ENCODE data around the gene STAT2.
"Not testable (repeated sequence)": the region's sequence is repeated elsewhere in the genome, so short reads cannot be mapped to it uniquely, and the experiment has no call there.

STAT2 gene

GRCh38 chr12:56362130-56363059 lies 2.5 kb upstream of the STAT2 start, which contains the start of gene APOF:
Gene APOF, minus strand, starts transcription at chr12:56362857. Its CDS starts 112 bp downstream, at chr12:56362745.
- DNase-seq, result no peak

DNA sequence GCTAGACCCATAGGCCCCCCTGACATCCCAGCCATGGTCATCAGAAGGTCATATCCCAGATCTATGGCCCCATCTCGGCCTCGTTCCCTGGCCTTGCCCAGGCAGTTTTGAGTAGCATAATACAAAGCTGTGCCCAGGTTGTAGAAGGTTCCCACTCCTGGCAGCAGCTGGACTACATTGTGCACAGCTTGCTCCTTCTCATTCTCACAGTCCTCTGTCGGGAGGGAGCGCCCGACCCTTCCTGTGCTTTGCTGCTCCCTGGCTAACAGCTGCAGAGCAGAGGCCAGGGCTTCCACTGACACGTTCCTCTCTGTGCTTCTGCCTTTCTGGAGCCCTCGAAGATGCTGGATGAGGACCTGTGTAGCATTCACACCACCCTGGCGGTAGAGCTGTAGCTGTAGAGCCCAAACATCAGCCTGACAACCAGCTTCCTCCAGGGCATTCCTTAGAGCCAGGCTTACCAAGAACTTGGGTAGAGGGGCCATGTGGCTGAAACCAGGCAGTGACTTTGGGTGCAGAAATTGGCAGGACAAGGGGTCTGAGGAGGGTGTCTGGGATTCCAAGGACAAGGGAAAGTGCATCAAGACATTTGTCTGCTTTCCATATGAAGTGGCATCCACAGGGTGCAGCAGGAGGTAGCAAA lies 1.7 kb upstream of the STAT2 start:
- DNase-seq, result no peak

DNA sequence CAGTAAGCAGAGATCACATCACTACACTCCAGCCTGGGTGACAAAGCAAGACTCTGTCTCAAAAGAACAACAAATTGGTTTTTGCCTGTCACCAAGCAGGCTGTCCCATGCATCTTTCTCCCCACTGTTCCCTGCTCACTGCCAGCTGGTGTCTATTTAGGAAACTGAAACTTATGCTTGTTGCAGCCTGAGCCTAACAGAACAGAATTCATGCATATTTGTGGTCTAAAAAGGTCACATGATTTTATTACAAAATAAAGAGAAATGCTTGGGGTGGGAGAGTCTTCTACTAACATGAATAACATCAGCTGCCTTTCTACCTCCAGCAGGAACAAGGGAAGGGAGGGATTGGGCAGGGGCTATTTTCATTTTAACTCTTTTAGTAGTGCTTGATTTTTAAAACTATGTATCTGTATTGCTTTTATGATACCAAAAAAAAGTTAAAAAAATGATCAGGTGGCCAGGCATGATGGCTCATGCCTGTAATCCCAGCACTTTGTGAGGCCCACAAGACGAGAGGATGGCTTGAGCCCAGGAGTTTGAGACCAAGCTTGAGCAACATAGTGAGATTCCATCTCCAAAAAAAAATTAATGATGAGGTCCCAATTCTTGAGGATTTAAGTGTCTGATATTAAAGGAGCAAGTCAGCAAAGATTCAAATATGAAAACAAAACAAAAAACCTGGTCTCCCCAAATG lies 923 bp downstream of the STAT2 start:
- DNase-seq, result peak in 36 of 58 donors; percentile 3 to 83 (median 27)

DNA sequence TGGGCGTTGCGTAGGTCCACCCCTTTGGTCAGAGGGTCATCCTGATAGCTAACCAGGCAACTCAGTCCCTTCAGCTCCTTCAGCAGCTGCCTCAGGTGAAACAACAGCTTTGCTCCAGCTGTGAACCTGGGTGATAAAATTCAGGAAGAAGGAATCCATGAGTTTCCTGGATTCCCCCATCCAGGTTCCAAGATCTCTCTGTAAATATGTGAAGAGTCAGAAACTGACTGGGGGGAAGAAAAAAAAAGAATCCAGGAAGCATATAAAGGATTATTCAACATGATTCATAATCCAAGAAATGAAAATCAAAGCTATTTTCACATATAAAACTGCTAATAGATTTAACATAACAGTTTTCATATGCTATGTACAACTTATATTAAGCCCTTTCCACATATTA lies 8.6 kb downstream of the STAT2 start:
- no peak for DNase-seq

DNA sequence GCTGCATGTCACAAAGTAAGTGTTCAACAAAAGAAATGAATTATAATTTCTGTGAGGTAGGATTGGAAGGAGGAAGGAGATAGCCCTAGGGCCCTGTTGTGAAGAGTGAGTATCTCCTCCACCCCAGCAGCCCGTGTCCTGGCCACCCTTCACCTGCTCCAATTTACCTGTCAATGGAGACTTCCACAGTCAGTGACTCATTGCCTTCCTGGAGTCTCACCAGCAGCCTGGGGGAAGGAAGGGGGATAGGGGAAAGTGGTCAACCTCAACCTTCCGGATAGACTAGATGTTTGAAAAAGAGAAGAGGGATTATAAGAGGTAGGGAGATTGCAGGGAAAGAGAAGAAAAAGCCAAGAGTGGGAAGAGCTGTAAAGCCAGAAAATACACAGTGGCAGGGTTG lies 9.2 kb downstream of the STAT2 start:
- DNase-seq, result no peak

DNA sequence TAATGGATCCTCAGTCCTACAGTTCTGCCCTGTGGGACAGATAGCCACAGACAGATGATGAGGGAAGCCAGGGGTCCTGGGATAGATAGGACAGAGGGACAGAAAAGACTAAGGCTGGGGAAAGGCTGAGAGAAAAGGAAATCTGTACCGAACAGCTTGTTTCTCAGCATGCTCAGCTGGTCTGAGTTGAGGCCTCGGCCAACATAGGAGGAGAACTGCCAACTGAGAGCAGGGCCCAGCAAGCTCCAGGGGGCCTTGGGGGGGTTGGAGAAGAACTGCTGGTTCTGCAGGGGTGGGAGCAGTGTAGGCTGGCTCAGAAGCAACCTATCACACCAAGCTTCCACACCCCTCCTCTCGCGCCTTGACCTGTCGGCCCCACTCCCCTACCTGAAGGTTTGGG lies 11.1 kb downstream of the STAT2 start:
- DNase-seq, result no peak

DNA sequence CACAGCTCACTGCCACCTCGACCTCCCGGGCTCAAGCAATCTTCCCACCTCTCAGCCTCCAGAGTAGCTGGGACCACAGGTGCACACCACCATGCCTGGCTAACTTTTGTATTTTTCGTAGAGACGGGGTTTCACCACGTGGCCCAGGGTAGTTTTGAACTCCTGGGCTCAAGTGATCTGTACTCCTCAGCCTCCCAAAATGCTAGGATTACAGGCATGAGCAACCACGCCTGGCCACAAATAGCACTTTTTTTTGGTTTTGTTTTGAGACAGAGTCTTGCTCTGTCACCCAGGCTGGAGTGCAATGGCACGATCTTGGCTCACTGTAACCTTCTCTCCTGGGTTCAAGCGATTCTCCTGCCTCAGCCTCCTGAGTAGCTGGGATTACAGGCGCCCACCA lies 12.7 kb downstream of the STAT2 start:
- not testable (repeated sequence) for DNase-seq

GRCh38 chr12:56346675-56347074 lies 13.2 kb downstream of the STAT2 start:
- no peak for DNase-seq

- DNase-seq, result not testable (repeated sequence)
Observed at GRCh38 chr12:56342290-56342689, 17.6 kb downstream of the STAT2 start.

DNA sequence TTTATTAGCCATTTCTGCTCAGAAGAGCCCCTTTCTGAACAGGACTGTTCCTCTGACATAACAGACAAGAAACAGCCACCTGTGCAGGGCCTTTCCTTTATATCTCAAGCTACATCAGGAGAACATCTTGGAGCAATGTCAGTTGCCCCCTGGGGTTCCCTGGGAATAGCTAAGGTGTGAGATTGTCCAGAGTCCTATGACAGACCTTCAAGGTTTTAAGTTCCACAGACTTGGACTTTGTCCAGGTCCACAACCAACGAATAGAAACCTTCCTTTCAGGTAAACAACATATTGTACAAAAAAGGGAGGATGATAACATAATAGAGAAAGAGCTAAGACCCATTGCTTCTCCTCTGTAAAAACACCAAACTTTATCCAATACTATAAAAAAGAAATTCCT lies 18.3 kb downstream of the STAT2 start:
- no peak for DNase-seq

- DNase-seq, result no peak
Observed at GRCh38 chr12:56339158-56339422, 20.8 kb downstream of the STAT2 start.

- DNase-seq, result no peak
Observed at GRCh38 chr12:56338308-56339157, 21.4 kb downstream of the STAT2 start, which contains the start of gene IL23A. Gene IL23A, plus strand, starts transcription at chr12:56338884. Its CDS starts 161 bp downstream, at chr12:56339045.

DNA sequence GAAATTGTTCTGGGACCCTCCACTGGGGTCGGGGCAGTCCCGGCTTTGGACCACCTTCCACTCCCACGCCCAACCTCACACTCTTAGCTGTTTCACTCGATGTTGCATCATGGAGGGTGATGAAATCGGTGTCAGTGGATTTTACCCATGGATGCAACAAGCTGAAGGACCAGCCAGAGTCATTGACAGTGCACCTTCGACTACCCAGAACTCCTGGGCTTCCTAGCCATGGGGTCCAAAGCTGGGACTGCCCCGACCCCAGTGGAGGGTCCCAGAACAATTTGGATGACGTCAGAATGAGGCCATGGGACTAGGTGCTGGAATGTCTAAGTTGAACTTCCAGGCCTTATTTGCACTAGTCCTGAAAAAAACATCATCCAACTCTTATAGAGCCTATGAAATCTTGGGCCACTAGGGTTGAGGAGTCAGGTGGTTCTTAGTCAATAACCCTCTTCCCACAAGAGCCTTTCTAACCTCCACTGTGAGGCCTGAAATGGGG lies 22.1 kb downstream of the STAT2 start:
- DNase-seq, result no peak

- peak in 4 of 58 donors; percentile 6 to 20 (median 10) for DNase-seq
Observed at GRCh38 chr12:56336361-56337167, 23.3 kb downstream of the STAT2 start.

DNA sequence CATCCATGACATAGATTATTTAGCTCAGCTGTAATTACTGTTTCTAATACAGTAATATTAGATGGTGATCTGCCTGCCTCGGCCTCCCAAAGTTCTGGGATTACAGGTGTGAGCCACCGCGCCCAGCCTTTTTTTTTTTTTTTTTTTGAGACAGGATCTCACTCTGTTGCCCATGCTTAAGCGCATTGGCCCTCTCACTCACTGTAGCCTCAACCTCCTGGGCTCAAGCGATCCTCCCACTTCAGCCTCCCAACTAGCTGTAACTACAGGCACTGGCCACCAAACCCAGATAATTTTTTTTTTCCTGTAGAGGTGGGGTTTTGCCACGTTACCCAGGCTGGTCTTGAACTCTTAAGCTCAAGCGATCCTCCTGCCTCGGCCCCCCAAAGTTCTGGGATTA lies 24.4 kb downstream of the STAT2 start:
- not testable (repeated sequence) for DNase-seq

- DNase-seq, result no peak
Observed at GRCh38 chr12:56334490-56334793, 25.5 kb downstream of the STAT2 start.

DNA sequence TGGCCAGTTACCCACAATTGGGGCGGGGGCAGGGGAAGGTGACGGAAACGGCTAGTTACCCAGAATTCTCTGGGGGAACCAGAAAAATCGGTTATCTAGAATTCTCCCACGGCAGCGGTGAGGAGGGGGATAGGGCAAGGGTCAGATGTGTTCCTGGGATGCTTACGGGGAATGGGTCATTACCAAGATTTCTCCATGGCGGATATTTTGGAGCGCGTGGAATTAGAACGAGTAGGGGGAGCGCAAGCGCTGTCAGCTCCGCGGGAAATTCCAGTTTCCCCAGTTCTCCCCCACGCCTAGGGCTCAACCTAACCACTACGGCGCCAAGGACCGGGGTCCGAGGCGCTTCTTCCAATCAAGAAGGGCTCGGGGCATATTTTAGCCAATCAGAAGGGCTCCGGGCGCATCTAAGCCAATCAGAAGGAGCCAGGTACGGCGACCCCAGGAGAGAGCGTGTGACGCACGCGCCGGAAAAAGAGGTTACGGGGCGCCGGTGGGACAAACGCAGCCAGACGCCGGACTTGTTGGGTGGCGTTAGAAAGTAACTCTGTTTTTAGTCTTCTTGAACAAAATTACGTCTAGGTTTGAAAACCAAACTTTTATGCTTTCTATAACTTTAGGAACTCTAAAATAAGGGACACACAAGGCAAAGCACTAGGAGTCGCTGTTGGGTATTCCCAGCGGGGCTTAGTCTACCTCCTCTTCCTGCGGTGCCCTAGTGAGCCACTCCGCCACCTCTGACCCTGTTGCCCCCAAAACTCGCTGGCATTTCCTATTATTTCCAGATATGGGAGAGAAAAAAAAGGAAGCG lies 26.0 kb downstream of the STAT2 start, which contains the start of gene PAN2:
Gene PAN2 (minus strand): TSS at position 322 of the 811 bp plus-strand sequence. CDS start 906 bp downstream, outside the sequence.
- DNase-seq, result peak; percentile 75 to 98 (median 94)

DNA sequence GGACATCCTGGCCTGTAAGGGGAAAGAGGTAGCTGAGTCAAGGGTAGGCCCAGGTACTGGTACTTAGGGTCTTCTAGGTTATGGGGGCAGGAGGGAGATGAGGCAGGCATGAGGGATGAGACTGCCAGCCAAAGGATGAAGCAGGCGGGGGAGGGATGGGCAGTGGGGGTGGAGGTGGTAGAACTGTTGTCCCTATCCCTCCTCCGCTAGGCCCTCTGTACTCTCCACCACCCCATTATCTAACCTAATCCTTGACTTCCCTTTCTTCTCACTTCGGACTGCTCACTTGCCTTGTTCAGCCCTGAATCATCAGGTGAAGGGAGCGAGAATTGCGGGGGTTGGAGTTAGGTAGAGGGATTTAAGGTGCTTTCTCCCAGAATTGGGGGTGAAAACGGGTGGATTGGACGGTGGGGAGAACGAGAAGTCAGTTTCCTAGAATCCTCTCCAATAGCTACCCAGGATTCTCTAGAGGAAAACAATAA lies 26.7 kb downstream of the STAT2 start:
- peak in 5 of 58 donors; percentile 31 to 56 (median 34) for DNase-seq

Measured in anterior cingulate cortex (tissue), 58 donors.